Glutamatergic neuron (in vitro differentiated cells): ENCODE results near the gene NAA80. TPM values are rescaled to one million over a fixed set of nuclear protein-coding genes. Genes with fewer than 3 reads are reported as not detected.

ENCODE experiments used
- DNase-seq: peaks from one replicate; pipeline ENCODE4 v3.0.0; 2022
- H3K27ac Mint-ChIP-seq: one replicate; pipeline ENCODE4 v1.8.0; 2020; ENCODE audit warnings: mild to moderate bottlenecking, mixed read lengths, inconsistent platforms; ENCODE audit not compliant: unreplicated experiment
- H3K27me3 Mint-ChIP-seq: one replicate; pipeline ENCODE4 v1.8.0; 2020; ENCODE audit warnings: mild to moderate bottlenecking, moderate library complexity, mixed read lengths, inconsistent platforms; ENCODE audit not compliant: unreplicated experiment
- H3K36me3 Mint-ChIP-seq: one replicate; pipeline ENCODE4 v1.8.0; 2020; ENCODE audit warnings: mild to moderate bottlenecking, mixed read lengths, inconsistent platforms; ENCODE audit not compliant: unreplicated experiment
- H3K4me1 Mint-ChIP-seq: one replicate; pipeline ENCODE4 v1.8.0; 2020; ENCODE audit warnings: mild to moderate bottlenecking, low read depth, mixed read lengths, inconsistent platforms; ENCODE audit not compliant: unreplicated experiment
- H3K4me3 Mint-ChIP-seq: one replicate; pipeline ENCODE4 v1.8.0; 2020; ENCODE audit warnings: mild to moderate bottlenecking, mixed read lengths, inconsistent platforms; ENCODE audit not compliant: unreplicated experiment
- H3K9me3 Mint-ChIP-seq: one replicate; pipeline ENCODE4 v1.8.0; 2020; ENCODE audit warnings: mild to moderate bottlenecking, moderate library complexity, mixed read lengths, inconsistent platforms; ENCODE audit not compliant: unreplicated experiment
- total RNA-seq: library from RNA; stranded (reverse); fragmentation: NEBNext Ultra II Directional; extraction: Animal tissue kit (Norgen Biotek cat#: 25700); gene quantifications from one replicate; pipeline ENCODE4 v1.2.1, GENCODE V29; 2021; ENCODE audit not compliant: unreplicated experiment
- TF ChIP-seq, protein P1 (sequence below): fragments of 200-600 bp; sonication (generic); IDR thresholded peaks from one replicate; pipeline ENCODE4 v1.5.0; 2021; ENCODE audit not compliant: partially characterized antibody, unreplicated experiment

Gene NAA80
- total RNA-seq, 1 donor from 2014 or later, result 13.3 TPM

DNA sequence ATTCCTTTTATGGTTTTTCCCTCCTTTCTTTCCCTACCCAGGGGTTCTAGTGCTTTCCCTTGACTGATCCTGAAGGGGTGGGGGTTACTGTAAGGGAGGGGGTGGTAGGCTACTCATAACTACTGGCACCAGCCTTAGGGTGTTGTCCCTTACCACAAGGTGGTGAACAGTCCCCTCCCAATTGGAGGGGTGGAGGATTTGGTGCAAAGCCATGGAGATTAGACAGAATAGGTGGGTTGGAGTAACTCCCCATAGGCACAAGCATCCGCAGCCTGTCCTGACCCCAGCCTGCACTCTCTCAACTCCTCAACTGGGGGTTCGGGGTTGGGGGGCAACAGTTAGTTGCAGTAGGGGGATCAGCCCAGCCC, 25.9 kb upstream of the NAA80 start:
- no peaks in the 10 kb centered on the region for H3K36me3 Mint-ChIP-seq
- peaks cover 10% of the 10 kb centered on the region for H3K4me1 Mint-ChIP-seq
- H3K9me3 Mint-ChIP-seq, result peaks cover 6% of the 10 kb centered on the region
- TF ChIP-seq, protein P1, sequence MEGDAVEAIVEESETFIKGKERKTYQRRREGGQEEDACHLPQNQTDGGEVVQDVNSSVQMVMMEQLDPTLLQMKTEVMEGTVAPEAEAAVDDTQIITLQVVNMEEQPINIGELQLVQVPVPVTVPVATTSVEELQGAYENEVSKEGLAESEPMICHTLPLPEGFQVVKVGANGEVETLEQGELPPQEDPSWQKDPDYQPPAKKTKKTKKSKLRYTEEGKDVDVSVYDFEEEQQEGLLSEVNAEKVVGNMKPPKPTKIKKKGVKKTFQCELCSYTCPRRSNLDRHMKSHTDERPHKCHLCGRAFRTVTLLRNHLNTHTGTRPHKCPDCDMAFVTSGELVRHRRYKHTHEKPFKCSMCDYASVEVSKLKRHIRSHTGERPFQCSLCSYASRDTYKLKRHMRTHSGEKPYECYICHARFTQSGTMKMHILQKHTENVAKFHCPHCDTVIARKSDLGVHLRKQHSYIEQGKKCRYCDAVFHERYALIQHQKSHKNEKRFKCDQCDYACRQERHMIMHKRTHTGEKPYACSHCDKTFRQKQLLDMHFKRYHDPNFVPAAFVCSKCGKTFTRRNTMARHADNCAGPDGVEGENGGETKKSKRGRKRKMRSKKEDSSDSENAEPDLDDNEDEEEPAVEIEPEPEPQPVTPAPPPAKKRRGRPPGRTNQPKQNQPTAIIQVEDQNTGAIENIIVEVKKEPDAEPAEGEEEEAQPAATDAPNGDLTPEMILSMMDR, result no peak
- no peak overlapping the region for H3K27ac Mint-ChIP-seq
- H3K27me3 Mint-ChIP-seq, result peaks cover 8% of the 10 kb centered on the region
- no peak overlapping the region for H3K4me3 Mint-ChIP-seq
- DNase-seq, result no peak

DNA sequence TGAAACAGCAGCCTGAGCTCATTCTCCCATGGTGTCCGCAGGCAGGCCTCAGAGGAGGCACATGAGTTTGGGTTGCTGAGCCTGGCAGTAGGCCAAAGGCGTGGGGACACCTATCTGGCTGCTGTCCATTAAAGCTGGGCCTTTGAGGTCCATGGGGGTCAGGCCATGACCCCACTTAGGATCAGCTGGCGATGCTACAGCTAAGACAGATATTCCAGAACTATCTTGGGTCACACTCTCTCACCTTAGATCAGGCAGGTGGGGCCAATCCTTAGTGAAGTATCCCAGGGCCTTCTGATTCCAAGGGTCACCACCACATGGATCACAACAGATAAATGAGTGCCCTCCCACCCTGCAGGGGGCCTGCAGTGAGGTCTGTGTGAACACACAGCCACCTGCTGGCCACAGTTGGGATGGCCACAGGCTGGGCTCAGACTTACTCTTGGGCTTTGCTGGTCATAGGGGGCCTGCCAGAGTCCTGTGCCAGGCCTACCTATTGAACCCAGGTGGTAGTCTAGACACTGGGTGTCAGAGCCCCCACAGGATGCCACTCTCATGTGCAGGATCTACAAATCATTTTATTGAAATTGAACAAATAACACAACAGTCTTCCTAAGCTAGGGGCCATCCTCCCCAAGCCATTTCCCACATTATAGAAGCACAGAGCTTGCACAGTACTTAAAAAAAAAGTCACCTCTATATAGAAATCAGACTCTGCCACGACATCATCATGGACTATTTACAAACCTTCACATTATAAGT, 25.3 kb upstream of the NAA80 start:
- Mint-ChIP-seq H3K4me3 (no peak overlapping the region), H3K27me3 (peaks cover 8% of the 10 kb centered on the region), H3K4me1 (peaks cover 13% of the 10 kb centered on the region)

GRCh38 chr3:50323614-50324199, 24.5 kb upstream of the NAA80 start:
- Mint-ChIP-seq H3K27me3 (peaks cover 8% of the 10 kb centered on the region), H3K9me3 (peaks cover 6% of the 10 kb centered on the region), H3K4me3 (no peak overlapping the region), H3K36me3 (no peaks in the 10 kb centered on the region), H3K27ac (no peak overlapping the region), H3K4me1 (peaks cover 17% of the 10 kb centered on the region)
- TF ChIP-seq, protein P1, result no peak
- DNase-seq, result no peak

More for the DNA sequence above, 25.3 kb upstream of the NAA80 start:
- Mint-ChIP-seq H3K27ac (no peak overlapping the region), H3K9me3 (peaks cover 6% of the 10 kb centered on the region), H3K36me3 (no peaks in the 10 kb centered on the region)
- peak; percentile 92 for DNase-seq
- TF ChIP-seq, protein P1, result peak; percentile 93

DNA sequence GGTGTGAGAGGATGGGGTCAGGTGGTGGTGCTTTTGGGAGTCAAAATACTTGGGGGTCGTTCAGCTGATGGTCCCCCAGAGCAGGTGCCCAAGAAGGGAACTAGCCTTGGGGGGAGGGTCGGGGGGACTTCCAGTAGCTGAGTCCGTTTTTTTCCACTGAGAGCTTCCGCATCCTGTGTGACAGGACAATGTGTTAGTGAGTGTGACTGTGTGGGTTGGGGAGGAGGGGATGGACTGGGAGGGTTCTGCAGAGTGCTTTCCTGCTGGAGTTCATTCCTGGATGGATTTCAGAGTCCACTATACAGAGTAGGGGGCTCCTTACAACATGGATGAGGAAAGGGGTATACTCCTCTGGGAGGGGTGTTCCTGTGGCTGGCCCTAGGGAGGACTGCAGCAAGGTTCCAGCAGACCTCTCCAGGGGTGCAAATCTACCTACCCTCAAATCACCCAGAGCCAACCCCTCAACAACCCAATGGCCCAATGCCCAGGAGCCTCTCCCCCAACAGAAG, 23.9 kb upstream of the NAA80 start:
- H3K27ac Mint-ChIP-seq, result no peak overlapping the region
- peaks cover 6% of the 10 kb centered on the region for H3K9me3 Mint-ChIP-seq
- H3K4me1 Mint-ChIP-seq, result peaks cover 18% of the 10 kb centered on the region
- H3K4me3 Mint-ChIP-seq, result peak overlapping the region; percentile 38
- no peaks in the 10 kb centered on the region for H3K36me3 Mint-ChIP-seq
- peaks cover 8% of the 10 kb centered on the region for H3K27me3 Mint-ChIP-seq
- DNase-seq, result no peak
- TF ChIP-seq, protein P1, result no peak
